Ovary (tissue), 3 donors: ENCODE results near the gene HRC.

Experiments used
- POLR2A ChIP-seq: fragments of 450-650 bp; IDR thresholded peaks from one replicate; pipeline ENCODE4 v1.6.1; 2017; ENCODE audit warnings: antibody characterized with exemption, mild to moderate bottlenecking, moderate library complexity
- TF ChIP-seq, protein P1 (sequence below), 3 donors: fragments of 450-650 bp in 2 of 3; fragments of 200-600 bp in 1 of 3; IDR thresholded peaks; one replicate each; pipeline versions ENCODE4 v1.5.1 to v1.8.0; 2016 to 2022; ENCODE audit warnings: antibody characterized with exemption in 3 of 3, mild to moderate bottlenecking in 1 of 3
- donor health status: DM: no; HTN: no; CAD: no.

DNA sequence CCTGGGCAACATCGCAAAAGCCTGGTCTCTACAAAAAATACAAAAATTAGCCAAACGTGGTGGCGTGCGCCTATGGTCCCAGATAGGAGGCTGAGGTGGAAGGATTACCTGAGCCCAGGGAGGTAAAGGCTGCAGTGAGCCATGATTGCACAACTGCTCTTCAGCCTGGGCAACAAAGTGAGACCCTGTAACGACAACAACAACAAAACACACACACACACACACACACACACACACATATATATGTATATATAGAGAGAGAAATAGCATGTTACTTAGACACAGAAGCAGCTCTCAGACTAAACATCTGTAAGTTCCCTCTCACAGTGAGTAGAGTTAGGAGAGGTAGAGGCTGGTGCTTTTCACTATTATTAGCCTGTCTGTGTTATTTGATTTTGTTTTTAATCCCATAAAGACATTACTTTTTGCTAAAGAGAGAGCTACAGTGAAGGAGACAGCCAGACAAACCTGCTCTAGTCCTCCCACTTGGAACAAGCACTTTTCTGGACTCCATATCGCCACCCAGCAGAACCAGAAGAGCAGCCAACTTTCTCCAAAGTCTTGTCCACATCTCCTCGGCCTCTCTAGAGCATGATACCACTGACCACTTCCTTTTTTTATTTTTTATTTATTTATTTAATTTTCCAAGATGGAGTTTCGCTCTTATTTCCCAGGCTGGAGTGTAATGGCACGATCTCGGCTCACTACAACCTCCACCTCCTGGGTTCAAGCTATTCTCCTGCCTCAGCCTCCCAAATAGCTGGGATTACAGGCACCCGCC, 43.8 kb downstream of the HRC start:
- TF ChIP-seq, protein P1, sequence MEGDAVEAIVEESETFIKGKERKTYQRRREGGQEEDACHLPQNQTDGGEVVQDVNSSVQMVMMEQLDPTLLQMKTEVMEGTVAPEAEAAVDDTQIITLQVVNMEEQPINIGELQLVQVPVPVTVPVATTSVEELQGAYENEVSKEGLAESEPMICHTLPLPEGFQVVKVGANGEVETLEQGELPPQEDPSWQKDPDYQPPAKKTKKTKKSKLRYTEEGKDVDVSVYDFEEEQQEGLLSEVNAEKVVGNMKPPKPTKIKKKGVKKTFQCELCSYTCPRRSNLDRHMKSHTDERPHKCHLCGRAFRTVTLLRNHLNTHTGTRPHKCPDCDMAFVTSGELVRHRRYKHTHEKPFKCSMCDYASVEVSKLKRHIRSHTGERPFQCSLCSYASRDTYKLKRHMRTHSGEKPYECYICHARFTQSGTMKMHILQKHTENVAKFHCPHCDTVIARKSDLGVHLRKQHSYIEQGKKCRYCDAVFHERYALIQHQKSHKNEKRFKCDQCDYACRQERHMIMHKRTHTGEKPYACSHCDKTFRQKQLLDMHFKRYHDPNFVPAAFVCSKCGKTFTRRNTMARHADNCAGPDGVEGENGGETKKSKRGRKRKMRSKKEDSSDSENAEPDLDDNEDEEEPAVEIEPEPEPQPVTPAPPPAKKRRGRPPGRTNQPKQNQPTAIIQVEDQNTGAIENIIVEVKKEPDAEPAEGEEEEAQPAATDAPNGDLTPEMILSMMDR (IDR thresholded peaks at IDR 0.05), result no peak
- no peak for TF ChIP-seq POLR2A
